CD4-positive, alpha-beta T cell treated with Interleukin-6 for 4 hours (primary cell): Measurements from ENCODE around the gene ANKLE2.
"Not testable (repeated sequence)": the region's sequence is repeated elsewhere in the genome, so short reads cannot be mapped to it uniquely, and the experiment has no call there.

ENCODE experiments used
- DNase-seq: peaks from one replicate; pipeline ENCODE4 v3.0.0-alpha.2; 2020; ENCODE audit warnings: mixed read lengths

Gene ANKLE2

GRCh38 chr12:132761032-132761920, at the start of gene ANKLE2:
Gene ANKLE2, minus strand, starts transcription at chr12:132761832. Its CDS starts 34 bp downstream, at chr12:132761798.
- DNase-seq, result peak; percentile 60

- peak; percentile 39 for DNase-seq
Observed at GRCh38 chr12:132809391-132809790, 47.8 kb upstream of the ANKLE2 start.

- no peak for DNase-seq
Observed at GRCh38 chr12:132807295-132808092, 45.9 kb upstream of the ANKLE2 start.

- peak; percentile 21 for DNase-seq
Observed at GRCh38 chr12:132806857-132807256, 45.2 kb upstream of the ANKLE2 start.

- DNase-seq, result no peak
Observed at GRCh38 chr12:132804426-132804861, 42.8 kb upstream of the ANKLE2 start.

- no peak for DNase-seq
Observed at GRCh38 chr12:132803888-132804287, 42.3 kb upstream of the ANKLE2 start.

GRCh38 chr12:132803125-132803524, 41.5 kb upstream of the ANKLE2 start:
- DNase-seq, result no peak

GRCh38 chr12:132801741-132802140, 40.1 kb upstream of the ANKLE2 start:
- no peak for DNase-seq

- no peak for DNase-seq
Observed at GRCh38 chr12:132798836-132799235, 37.2 kb upstream of the ANKLE2 start.

GRCh38 chr12:132797820-132798570, 36.4 kb upstream of the ANKLE2 start:
- DNase-seq, result no peak

- no peak for DNase-seq
Observed at GRCh38 chr12:132795847-132796246, 34.2 kb upstream of the ANKLE2 start.

- DNase-seq, result not testable (repeated sequence)
Observed at GRCh38 chr12:132791940-132792339, 30.3 kb upstream of the ANKLE2 start.

GRCh38 chr12:132789099-132789471, 27.5 kb upstream of the ANKLE2 start:
- no peak for DNase-seq

GRCh38 chr12:132788375-132789098, 26.9 kb upstream of the ANKLE2 start:
- DNase-seq, result no peak

- no peak for DNase-seq
Observed at GRCh38 chr12:132787877-132788276, 26.2 kb upstream of the ANKLE2 start.

GRCh38 chr12:132786192-132786591, 24.6 kb upstream of the ANKLE2 start:
- DNase-seq, result no peak

GRCh38 chr12:132784580-132784979, 22.9 kb upstream of the ANKLE2 start:
- no peak for DNase-seq

- no peak for DNase-seq
Observed at GRCh38 chr12:132783917-132784531, 22.4 kb upstream of the ANKLE2 start.

- DNase-seq, result no peak
Observed at GRCh38 chr12:132781938-132782337, 20.3 kb upstream of the ANKLE2 start.

GRCh38 chr12:132779781-132780353, 18.2 kb upstream of the ANKLE2 start:
- no peak for DNase-seq

GRCh38 chr12:132777614-132778013, 16.0 kb upstream of the ANKLE2 start:
- no peak for DNase-seq
